ENCODE measurements around the gene MPP2.

MPP2 gene

GRCh38 chr17:43834106-43834505 lies 73.2 kb downstream of the MPP2 start:
- Histone ChIP-seq H3K27me3 (ENCODE audit: insufficient read depth, low read length, poor library complexity) (peaks cover 2% of the 10 kb centered on the region), H3K4me2 (ENCODE audit: low read length) (no peak overlapping the region), H3K9ac (ENCODE audit: low read length) (no peak overlapping the region), H3K18ac (ENCODE audit: low read length) (no peak overlapping the region), H4K5ac (ENCODE audit: low read length) (no peak overlapping the region), H3K4me3 (ENCODE audit: low read length) (no peak overlapping the region), H3K4me1 (ENCODE audit: control insufficient read depth, low read depth, low read length) (no peaks in the 10 kb centered on the region), H2BK120ac (ENCODE audit: low read depth, low read length) (no peak overlapping the region), H4K8ac (ENCODE audit: low read depth, low read length) (no peak overlapping the region), H3K36me3 (ENCODE audit: control insufficient read depth, insufficient read depth, low read length) (no peaks in the 10 kb centered on the region), H3K79me2 (ENCODE audit: control insufficient read depth, insufficient read depth, low read length) (no peaks in the 10 kb centered on the region), H3K23ac (ENCODE audit: low read length) (no peak overlapping the region), H3K79me1 (ENCODE audit: low read length) (no peaks in the 10 kb centered on the region), H2BK15ac (replicated peaks; ENCODE audit: low read depth) (no peak overlapping the region), H2AK5ac (ENCODE audit: low read length) (no peak overlapping the region), H3K56ac (ENCODE audit: low read length) (no peak overlapping the region), H2BK5ac (ENCODE audit: low read length) (no peak overlapping the region), H3K27ac (ENCODE audit: low read depth, low read length) (no peak overlapping the region), H3K4ac (ENCODE audit: low read depth, low read length) (no peak overlapping the region)
- DNase-seq = no peak
- no CpG with 5 or more reads among the region's 2 CpGs for WGBS (ENCODE audit: extremely low coverage, insufficient coverage, low lambda C conversion rate)

- Histone ChIP-seq H3K4me1 (ENCODE audit: control insufficient read depth, low read depth, low read length) (no peaks in the 10 kb centered on the region), H2BK5ac (ENCODE audit: low read length) (no peak within 1 kb of the TSS), H3K4me2 (ENCODE audit: low read length) (peak within 1 kb of the TSS; percentile 93), H2BK15ac (replicated peaks; ENCODE audit: low read depth) (no peak within 1 kb of the TSS), H3K18ac (ENCODE audit: low read length) (peak within 1 kb of the TSS; percentile 45), H4K8ac (ENCODE audit: low read depth, low read length) (no peak within 1 kb of the TSS), H3K27ac (ENCODE audit: low read depth, low read length) (no peak within 1 kb of the TSS), H3K27me3 (ENCODE audit: insufficient read depth, low read length, poor library complexity) (peaks cover 2% of the 10 kb centered on the region), H3K4me3 (ENCODE audit: low read length) (peak within 1 kb of the TSS; percentile 56), H2AK5ac (ENCODE audit: low read length) (no peak within 1 kb of the TSS), H3K79me2 (ENCODE audit: control insufficient read depth, insufficient read depth, low read length) (no peaks in the 10 kb centered on the region), H4K5ac (ENCODE audit: low read length) (no peak within 1 kb of the TSS), H3K36me3 (ENCODE audit: control insufficient read depth, insufficient read depth, low read length) (no peaks in the 10 kb centered on the region), H3K56ac (ENCODE audit: low read length) (peak within 1 kb of the TSS; percentile 86), H3K79me1 (ENCODE audit: low read length) (no peaks in the 10 kb centered on the region), H3K4ac (ENCODE audit: low read depth, low read length) (no peak within 1 kb of the TSS), H3K23ac (ENCODE audit: low read length) (peak within 1 kb of the TSS; percentile 89), H2BK120ac (ENCODE audit: low read depth, low read length) (no peak within 1 kb of the TSS), H3K9ac (ENCODE audit: low read length) (peak within 1 kb of the TSS; percentile 72)
- WGBS (ENCODE audit: extremely low coverage, insufficient coverage, low lambda C conversion rate) = no CpG with 5 or more reads among the region's 87 CpGs
- peak; percentile 51 for DNase-seq
These were observed 74.1 kb downstream of the MPP2 start, which contains the start of gene MPP3 for GRCh38 chr17:43832976-43833829. Gene MPP3 (minus strand): TSS chr17:43833146. CDS start chr17:43831906, 1,240 bp downstream.

GRCh38 chr17:43832168-43832975 lies 75.0 kb downstream of the MPP2 start:
- H3K9ac ChIP-seq (ENCODE audit: low read length) = peak overlapping the region; percentile 72
- H3K4me3 ChIP-seq (ENCODE audit: low read length) = peak overlapping the region; percentile 56
- H4K5ac ChIP-seq (ENCODE audit: low read length) = no peak overlapping the region
- no CpG with 5 or more reads among the region's 51 CpGs for WGBS (ENCODE audit: extremely low coverage, insufficient coverage, low lambda C conversion rate)
- H3K27me3 ChIP-seq (ENCODE audit: insufficient read depth, low read length, poor library complexity) = peaks cover 2% of the 10 kb centered on the region
- no peaks in the 10 kb centered on the region for H3K79me2 ChIP-seq (ENCODE audit: control insufficient read depth, insufficient read depth, low read length)
- H3K36me3 ChIP-seq (ENCODE audit: control insufficient read depth, insufficient read depth, low read length) = no peaks in the 10 kb centered on the region
- no peak overlapping the region for H3K23ac ChIP-seq (ENCODE audit: low read length)
- peak overlapping the region; percentile 45 for H3K18ac ChIP-seq (ENCODE audit: low read length)
- no peaks in the 10 kb centered on the region for H3K79me1 ChIP-seq (ENCODE audit: low read length)
- peak overlapping the region; percentile 67 for H3K4me2 ChIP-seq (ENCODE audit: low read length)
- no peak overlapping the region for H2BK15ac ChIP-seq (replicated peaks; ENCODE audit: low read depth)
- H2BK5ac ChIP-seq (ENCODE audit: low read length) = no peak overlapping the region
- H3K56ac ChIP-seq (ENCODE audit: low read length) = peak overlapping the region; percentile 86
- H3K4me1 ChIP-seq (ENCODE audit: control insufficient read depth, low read depth, low read length) = no peaks in the 10 kb centered on the region
- H3K27ac ChIP-seq (ENCODE audit: low read depth, low read length) = no peak overlapping the region
- peak; percentile 19 for DNase-seq
- H4K8ac ChIP-seq (ENCODE audit: low read depth, low read length) = no peak overlapping the region
- no peak overlapping the region for H2AK5ac ChIP-seq (ENCODE audit: low read length)
- no peak overlapping the region for H2BK120ac ChIP-seq (ENCODE audit: low read depth, low read length)
- no peak overlapping the region for H3K4ac ChIP-seq (ENCODE audit: low read depth, low read length)

GRCh38 chr17:43831633-43832032 lies 75.7 kb downstream of the MPP2 start:
- H3K36me3 ChIP-seq (ENCODE audit: control insufficient read depth, insufficient read depth, low read length) = no peaks in the 10 kb centered on the region
- H3K9ac ChIP-seq (ENCODE audit: low read length) = no peak overlapping the region
- H3K18ac ChIP-seq (ENCODE audit: low read length) = no peak overlapping the region
- H3K23ac ChIP-seq (ENCODE audit: low read length) = no peak overlapping the region
- no peak overlapping the region for H2BK15ac ChIP-seq (replicated peaks; ENCODE audit: low read depth)
- no peak overlapping the region for H2AK5ac ChIP-seq (ENCODE audit: low read length)
- no peaks in the 10 kb centered on the region for H3K79me2 ChIP-seq (ENCODE audit: control insufficient read depth, insufficient read depth, low read length)
- no peaks in the 10 kb centered on the region for H3K4me1 ChIP-seq (ENCODE audit: control insufficient read depth, low read depth, low read length)
- H3K27me3 ChIP-seq (ENCODE audit: insufficient read depth, low read length, poor library complexity) = peaks cover 2% of the 10 kb centered on the region
- no peak overlapping the region for H3K4me3 ChIP-seq (ENCODE audit: low read length)
- no CpG with 5 or more reads among the region's 8 CpGs for WGBS (ENCODE audit: extremely low coverage, insufficient coverage, low lambda C conversion rate)
- H2BK120ac ChIP-seq (ENCODE audit: low read depth, low read length) = no peak overlapping the region
- H4K8ac ChIP-seq (ENCODE audit: low read depth, low read length) = no peak overlapping the region
- H4K5ac ChIP-seq (ENCODE audit: low read length) = no peak overlapping the region
- peak; percentile 11 for DNase-seq
- no peaks in the 10 kb centered on the region for H3K79me1 ChIP-seq (ENCODE audit: low read length)
- H2BK5ac ChIP-seq (ENCODE audit: low read length) = no peak overlapping the region
- no peak overlapping the region for H3K56ac ChIP-seq (ENCODE audit: low read length)
- no peak overlapping the region for H3K4ac ChIP-seq (ENCODE audit: low read depth, low read length)
- H3K27ac ChIP-seq (ENCODE audit: low read depth, low read length) = no peak overlapping the region
- H3K4me2 ChIP-seq (ENCODE audit: low read length) = no peak overlapping the region

GRCh38 chr17:43830510-43831140 lies 76.7 kb downstream of the MPP2 start:
- Histone ChIP-seq H3K27me3 (ENCODE audit: insufficient read depth, low read length, poor library complexity) (peaks cover 2% of the 10 kb centered on the region), H4K8ac (ENCODE audit: low read depth, low read length) (no peak overlapping the region), H4K5ac (ENCODE audit: low read length) (no peak overlapping the region), H2BK5ac (ENCODE audit: low read length) (no peak overlapping the region), H2BK120ac (ENCODE audit: low read depth, low read length) (no peak overlapping the region), H3K27ac (ENCODE audit: low read depth, low read length) (no peak overlapping the region), H3K23ac (ENCODE audit: low read length) (no peak overlapping the region), H3K4ac (ENCODE audit: low read depth, low read length) (no peak overlapping the region), H3K36me3 (ENCODE audit: control insufficient read depth, insufficient read depth, low read length) (no peaks in the 10 kb centered on the region), H3K56ac (ENCODE audit: low read length) (no peak overlapping the region), H3K4me1 (ENCODE audit: control insufficient read depth, low read depth, low read length) (no peaks in the 10 kb centered on the region), H3K79me1 (ENCODE audit: low read length) (no peaks in the 10 kb centered on the region), H3K18ac (ENCODE audit: low read length) (no peak overlapping the region), H2BK15ac (replicated peaks; ENCODE audit: low read depth) (no peak overlapping the region), H3K4me2 (ENCODE audit: low read length) (no peak overlapping the region), H3K4me3 (ENCODE audit: low read length) (no peak overlapping the region), H3K9ac (ENCODE audit: low read length) (no peak overlapping the region), H3K79me2 (ENCODE audit: control insufficient read depth, insufficient read depth, low read length) (no peaks in the 10 kb centered on the region), H2AK5ac (ENCODE audit: low read length) (no peak overlapping the region)
- peak; percentile 6 for DNase-seq
- WGBS (ENCODE audit: extremely low coverage, insufficient coverage, low lambda C conversion rate) = no CpG with 5 or more reads among the region's 7 CpGs
